HG03558 (cell line): ENCODE measurements around the gene BARD1.
A peak's percentile ranks its signal among the peaks of the same experiment; 100 is the strongest.
"Not testable (repeated sequence)": the region's sequence is repeated elsewhere in the genome, so short reads cannot be mapped to it uniquely, and the experiment has no call there.

ENCODE experiments used
- ATAC-seq: cut with Tn5 transposase; IDR thresholded peaks from one replicate; pipeline ENCODE4 v1.9.1; 2021; ENCODE audit warnings: moderate number of reproducible peaks; ENCODE audit not compliant: unreplicated experiment; ENCODE audit errors: extremely low read depth

Gene BARD1

DNA sequence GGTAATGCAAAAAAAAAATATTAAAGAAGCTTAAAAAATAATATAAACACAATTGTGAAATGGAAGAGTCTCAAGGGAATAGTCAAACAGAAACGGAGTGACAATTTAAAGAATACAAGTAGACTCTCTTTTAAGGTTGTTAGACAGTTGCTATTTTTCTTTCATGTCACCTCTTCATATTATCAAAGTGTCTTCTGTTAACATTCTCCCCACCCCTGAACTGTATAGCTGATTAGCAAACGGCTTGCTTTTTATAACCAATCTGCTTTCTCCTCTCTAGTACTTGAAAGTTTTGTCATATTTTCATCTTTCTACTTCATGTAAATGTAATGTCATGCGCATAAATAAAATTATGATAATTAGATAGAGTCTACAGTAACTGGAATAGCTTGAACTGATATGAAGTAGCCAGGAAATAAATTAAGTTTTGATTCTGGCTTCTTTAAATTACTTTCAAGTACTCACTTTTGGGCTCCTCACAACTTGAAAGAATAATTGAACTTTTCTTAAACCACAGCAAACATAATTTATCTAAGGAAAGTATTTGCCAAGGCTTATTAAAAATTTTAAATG lies 37.0 kb downstream of the BARD1 start:
- ATAC-seq: no peak

DNA sequence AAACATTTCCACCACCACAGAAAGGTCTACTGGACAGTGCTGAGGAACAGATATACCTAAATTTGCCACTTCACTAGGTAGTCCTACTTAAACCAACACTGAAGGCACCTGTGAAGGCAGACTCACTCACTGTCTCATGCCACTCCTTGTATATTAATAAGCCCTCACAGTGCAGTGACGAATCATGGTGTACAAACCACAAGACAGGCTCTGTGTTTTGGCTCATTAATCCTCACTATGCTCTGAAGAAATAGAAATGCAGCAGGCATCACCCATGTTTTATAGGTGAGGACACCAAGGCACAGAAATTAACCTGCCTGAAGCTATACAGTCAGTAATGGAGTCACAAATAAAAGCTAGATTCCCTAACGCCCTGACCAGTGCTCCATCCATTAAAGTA lies 44.3 kb downstream of the BARD1 start:
- ATAC-seq: no peak

DNA sequence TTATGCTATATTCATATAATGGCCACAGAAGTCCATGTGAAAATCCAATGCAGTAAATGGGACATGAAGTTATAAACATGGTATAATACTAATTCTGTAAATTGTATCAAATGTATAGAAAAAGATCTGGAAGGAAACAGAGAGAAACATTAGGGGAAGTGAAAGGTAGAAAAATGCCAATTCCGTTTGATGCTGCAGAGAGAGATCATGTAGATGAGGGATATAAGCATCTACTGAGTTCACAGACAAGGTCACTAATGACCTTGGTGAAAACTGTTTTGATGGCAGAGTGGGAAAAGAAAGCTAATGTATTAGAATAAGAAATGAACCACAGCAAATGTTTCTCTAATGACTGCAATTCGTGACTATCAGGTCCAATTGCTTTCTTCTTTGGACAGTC lies 56.0 kb downstream of the BARD1 start:
- ATAC-seq: no peak

DNA sequence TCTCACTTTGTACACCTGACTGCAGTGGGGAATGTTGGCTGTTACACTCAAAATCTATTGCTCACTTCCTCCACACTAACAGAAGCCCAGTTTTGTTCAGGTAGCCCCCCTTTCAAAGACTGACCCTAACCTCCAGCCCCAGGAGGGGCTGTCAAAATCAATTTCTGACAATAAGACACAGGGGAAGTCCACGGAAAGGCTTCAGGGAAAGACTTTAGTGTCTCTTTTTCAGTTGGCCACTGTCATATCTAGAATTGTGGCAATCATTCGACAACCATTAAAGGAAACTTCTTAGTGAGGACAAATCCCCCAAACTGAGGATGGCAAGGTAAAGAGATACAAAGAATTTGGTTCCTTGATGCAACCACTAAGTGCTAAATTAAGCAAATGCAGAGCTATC lies 59.0 kb downstream of the BARD1 start:
- ATAC-seq: no peak

DNA sequence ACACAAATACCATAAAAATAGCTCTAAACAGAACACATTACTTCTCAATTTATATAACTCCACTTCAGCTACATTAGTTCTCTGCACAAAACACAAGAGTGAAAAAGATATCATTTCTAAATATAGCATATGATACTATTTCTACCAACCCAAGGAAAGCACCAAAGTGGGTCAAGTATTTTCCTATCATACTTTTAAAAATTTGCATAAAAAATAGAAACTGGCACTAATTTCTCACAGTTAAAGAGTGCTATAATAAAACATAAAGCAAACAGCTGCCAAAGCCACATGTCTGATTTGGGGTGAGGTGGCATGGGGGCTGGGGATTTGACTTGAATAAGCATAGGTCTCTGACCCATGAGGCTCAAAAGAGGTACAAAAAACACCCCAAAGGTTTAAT lies 61.5 kb downstream of the BARD1 start:
- ATAC-seq: no peak

DNA sequence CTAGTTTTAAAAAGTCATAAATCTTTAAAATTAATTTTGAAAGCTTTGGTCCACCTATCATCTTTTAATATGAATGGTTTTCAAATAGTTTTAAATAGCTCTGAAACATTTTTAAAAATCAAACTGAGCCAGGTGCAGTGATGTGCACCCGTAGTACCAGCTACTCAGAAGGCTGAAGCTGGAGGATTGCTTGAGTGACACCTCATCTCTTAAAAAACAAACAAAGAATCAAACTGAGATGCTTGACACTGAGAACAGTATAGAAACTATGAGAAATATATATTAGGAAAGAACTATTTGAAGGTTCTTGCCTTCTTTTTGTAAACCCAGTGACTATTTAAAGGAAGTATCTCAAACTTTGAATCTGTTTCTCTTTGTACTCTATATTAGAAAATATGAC lies 67.4 kb downstream of the BARD1 start:
- ATAC-seq: no peak

DNA sequence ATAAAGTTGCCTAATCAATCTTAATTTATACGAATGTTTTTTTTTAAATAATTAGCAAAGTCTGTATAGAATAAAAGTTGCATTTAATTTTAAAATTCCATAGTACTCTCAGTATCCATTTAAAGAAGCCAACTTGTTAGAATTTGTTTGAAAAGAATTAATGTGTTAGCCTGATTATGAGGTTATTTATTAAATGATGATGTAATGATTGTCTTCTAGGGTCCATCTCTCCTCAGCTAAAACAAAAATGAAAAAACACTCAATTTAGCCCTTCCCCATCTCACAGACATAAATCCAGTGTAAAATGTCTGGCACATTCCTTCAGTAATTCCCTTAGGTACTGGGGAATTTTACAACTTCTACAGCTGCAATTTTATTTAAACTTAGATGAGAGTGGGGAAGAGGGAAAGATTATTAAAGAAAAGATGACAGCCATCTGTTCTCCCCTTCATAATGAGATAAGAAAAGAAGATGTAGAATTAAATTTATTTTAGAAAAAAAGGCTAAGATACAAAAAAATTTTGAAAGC lies 68.6 kb downstream of the BARD1 start:
- ATAC-seq: no peak

DNA sequence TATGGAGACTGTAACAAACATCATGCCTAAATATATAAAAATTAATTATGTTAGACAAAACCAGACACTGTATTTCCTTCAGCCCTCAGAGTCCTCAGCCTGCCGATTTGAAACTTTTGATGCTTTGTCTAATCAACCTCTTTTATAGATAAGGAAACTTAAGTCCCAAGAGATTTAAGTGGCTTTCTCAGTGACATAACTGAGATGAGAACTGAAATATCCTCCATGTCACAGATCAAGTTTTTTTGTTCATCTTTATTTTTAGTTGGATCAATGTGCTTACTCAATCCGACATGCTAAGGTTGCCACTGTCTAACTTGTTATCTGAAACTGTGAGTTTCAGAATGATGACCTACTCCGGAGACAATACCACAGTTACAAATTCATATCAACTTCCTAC lies 72.3 kb downstream of the BARD1 start:
- peak; percentile 98 for ATAC-seq

DNA sequence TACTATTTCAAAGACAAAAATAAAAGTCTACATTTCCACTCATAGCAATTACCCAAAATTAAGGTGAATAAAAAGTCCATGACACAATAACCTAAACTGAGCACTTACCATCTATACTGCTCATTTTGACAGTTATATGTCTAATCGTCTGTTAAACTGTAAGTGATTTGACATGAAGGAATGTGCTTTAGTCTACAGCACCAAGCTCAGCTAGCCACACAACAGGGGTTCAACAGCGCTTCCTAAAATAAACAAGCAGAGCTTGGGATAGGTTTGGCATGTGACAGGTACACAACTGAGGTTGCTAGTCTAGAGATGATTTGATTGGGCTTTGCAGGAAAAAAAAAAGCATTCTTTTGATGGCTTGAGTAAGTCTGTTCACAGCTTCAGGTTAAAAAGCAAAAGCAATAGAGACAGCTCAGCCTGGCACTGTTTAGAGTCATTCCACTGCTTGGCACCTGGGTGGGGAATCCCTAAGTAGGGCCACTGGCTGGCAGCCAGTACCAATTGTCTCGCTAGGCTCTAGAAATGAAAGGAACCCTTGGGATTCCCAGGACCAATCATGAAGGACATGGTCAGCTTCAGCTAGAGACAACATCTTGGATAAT lies 78.6 kb downstream of the BARD1 start:
- ATAC-seq: no peak

DNA sequence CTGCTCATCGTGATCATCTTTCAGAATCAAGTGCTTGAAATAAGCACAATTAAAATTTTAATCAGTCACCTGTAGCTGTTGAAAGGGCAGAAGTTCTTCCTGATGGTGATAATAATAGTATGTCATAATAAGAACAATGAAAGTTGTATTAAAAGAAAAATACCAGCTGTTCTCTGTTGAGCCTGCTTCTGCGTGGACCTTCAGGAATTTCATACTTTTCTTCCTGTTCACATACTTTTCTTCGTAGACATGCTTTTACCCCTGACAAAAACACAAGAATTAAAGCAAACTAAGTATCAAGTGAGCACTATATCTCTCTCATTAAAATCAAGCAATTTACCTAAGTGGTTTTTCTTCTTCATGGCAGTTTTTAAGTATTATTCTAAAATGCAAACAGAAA lies 79.2 kb downstream of the BARD1 start:
- ATAC-seq: no peak

DNA sequence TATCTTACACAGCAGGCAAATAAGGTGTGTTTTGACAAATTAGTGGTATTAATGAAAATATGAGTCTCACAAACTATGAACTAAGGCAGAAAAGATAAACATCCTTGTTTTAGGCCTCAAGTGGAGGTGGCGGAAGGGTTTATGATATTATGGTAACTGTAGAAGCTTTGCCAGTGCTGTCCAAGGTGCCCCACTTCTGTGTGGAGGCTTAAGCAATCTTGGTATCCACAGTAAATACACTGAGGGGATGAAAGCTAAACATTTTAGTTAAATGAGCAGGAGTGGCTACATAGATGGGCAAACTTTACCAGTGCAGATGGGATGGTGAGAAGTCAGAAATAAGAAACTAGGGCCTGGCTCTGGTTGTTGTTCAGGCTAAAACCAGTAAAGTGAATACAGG lies 84.7 kb downstream of the BARD1 start:
- no peak for ATAC-seq

DNA sequence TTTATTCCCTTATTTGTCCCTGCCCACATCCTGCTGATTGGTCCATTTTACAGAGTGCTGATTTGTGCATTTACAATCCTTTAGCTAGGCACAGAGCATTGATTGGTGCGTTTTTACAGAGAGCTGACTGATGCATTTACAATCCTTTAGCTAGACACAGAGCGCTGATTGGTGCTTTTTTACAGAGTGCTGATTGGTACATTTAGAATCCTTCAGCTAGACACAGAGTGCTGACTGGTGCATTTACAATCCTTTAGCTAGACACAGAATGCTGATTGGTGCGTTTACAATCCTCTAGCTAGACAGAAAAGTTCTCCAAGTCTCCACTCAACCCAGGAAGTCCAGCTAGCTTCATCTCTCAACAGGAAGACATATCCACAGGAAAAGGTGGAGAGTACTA lies 91.6 kb downstream of the BARD1 start:
- not testable (repeated sequence) for ATAC-seq

DNA sequence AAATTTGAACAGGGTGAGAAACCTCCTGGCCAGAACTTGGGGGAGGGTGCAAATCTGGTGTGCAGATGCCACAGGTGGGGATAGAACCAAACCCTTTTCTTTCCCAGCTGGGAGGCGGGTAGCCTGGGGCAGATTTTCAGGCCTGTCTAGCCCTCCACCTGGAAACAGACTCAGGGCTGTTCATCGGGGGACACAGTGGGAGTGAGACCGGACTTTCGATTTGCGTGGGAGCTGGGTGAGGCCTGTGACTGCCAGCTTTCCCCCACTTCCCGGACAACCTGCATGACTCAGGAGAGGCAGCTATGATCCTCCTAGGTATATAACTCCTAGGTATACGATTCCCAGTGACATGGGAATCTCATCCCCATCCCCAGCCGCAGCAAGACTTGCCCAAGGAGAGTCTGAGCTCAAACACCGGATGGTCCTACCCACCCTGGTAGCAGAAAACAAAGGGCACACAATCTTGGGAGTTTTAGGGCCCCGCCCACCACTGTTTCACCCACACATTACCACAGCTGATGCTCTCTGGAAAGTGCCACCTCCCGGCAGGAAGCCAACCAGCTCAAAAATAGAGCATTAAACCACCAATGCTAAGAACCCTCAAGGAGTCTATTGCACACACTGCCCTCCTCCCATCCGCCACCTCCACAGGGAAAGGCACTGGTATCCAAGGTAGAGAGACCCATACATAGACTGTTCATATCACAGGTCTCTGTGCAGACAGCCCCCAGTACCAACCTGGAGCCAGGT lies 92.5 kb downstream of the BARD1 start:
- no peak for ATAC-seq

DNA sequence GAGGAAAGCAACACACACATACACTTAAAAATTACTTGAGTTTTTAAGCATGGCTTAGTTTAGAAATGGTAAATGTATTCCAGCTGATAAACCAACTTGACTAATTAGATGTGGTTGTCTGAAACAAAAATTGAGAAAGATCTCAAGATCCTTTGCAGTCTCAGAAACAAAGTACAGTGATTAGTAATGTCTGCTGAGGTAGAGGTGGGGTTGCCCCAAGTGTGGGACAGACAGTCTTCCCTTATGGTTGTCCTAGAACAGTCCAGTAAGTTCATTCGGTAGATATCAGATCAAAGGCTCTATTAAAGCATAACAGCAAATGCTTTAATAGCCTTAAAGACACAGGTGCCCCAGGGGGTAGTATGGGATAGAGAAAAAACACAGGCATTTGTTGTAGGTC lies 94.5 kb downstream of the BARD1 start:
- ATAC-seq: no peak

DNA sequence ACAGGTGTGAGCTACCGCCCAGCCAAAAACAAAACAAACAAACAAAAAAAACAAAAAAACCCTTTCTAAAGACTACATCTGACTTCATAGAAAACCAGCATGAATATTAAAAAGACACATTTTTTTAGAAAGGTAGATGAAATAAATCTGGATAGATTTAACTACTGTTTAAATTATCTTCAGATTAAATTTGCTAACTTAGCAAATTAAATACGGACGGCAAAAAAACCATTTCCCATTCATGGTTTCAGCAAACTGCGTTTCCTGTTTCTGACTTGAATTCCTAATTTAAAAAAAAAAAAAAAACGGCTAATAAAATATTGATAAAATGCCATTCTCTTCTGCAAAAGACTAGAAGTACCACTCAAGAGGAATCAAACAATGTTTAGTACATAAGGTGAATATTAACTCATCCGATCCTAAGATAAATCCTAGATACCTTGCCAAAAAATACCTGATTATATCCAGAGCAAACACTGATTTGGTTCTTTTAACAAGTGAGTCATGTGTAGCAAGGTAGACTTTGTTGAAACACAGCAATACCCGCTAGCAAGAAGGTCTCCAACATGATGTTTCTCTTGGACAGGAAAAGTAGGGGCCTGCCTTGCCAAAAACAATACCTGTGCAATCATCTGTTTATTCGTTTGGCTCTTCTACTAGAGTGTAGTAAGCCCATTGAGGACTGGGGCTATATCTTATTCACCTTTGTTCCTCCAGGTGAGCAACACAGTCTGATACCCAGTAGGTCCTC lies 96.2 kb downstream of the BARD1 start:
- ATAC-seq: no peak

DNA sequence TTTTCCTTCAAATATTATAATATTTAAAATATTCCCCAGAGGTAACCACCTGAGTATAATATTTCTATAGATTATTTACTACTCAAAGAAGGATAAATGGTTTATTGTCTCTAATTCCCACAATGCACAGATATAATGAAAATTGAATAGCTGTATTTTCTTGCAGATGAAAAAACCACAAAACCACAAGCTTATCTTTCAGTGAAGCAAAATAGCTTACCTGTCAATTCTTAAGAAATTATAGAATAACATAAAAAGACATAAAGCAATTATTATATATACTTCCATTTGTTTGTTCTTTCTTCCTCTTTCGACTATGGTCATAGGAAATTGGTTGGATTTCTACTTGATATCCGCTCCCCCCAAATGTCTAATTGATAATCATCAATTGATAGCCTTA lies 98.8 kb downstream of the BARD1 start:
- ATAC-seq: no peak

DNA sequence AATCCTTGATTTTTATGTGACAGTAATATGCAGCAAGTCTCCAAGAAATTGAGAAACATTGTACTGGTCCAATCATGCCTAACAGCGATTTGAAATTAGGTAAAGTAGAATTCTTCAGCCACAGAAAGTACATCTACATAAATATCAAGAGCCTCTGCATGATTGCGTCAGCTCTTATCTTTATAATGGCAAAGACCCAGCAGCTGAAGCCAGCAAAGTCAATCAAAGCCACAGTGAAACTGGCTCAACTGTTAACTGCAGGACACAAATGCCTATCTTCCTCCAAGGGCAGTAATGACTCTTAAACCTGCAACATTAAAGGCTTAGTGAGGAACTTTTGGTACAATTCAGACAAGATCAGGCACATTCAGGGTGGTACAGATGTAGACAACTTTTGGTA lies 102.5 kb downstream of the BARD1 start:
- ATAC-seq: no peak

DNA sequence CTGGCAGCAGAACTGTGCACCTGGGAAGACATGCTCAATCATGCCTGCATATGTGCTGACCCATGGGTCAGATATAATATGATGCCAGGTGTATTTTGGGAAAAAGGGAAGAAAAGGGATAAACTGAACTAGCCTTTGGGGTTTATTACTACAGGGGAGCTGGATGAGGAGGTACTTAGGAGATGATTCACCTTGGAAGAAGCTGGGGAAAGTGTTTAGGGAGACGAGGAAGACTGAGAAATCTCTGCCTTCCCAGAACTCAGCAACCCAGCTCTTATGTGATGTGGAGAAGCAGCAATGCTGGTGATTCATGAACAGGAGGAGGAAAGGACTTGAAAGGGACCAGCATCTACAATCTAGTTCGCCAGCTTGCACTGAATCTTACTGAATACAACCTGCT lies 110.2 kb downstream of the BARD1 start:
- ATAC-seq: no peak

DNA sequence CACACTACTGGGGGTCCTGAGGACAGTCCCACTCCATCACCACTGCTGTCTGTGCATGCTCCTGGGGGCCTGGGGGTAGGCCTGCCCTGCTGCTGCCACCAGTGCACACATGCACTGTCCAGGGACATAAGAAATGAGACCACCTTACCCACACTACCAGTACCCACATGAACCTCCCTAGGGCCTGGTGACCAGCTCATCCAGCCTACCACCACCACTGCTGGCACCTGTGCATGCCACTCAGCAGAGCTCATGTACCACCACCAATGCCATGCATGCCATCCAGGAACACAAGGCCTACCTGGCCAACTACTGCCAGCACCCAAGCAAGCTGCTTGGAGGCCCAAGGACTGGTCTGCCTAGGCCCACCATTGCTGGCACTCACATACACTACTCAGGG lies 112.8 kb downstream of the BARD1 start:
- ATAC-seq: no peak

DNA sequence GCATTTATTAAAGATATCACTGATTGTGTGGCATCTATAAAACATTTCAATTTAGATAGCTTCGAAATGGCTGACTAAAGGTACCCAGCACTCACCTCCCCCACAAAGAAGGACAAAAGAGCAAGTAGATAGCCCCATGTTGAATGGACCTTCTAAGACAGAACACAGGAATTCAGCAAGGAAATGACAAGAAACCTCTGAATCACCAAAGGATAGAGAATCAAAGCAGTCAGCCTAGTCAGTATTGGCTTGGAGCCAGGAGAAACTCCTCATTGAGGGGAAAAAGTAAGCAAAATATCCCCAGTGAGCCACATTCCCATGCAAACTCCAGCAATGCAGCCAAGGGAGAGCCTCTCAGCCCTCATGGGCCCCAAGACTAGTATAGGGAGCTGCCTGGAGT lies 113.7 kb downstream of the BARD1 start:
- ATAC-seq: no peak

DNA sequence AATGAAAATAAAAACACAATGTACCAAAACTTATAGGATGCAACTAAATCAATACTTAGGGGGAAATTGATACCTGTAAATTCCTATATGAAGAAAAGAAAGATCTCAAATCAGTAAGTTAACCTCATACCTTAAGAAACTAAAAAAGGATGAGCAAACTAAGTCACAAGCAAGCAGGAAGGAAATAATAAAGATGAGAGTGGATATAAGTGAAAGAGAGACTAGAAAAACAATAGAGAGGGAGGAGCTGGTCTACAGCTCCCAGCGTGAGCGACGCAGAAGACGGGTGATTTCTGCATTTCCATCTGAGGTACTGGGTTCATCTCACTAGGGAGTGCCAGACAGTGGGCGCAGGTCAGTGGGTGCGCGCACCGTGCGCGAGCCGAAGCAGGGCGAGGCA lies 125.9 kb downstream of the BARD1 start:
- not testable (repeated sequence) for ATAC-seq
